Nephron (organoid): Measurements from ENCODE around the gene RIMBP2.

Experiments
- H3K27ac Mint-ChIP-seq, 3 experiments: 2 replicates each; pipeline ENCODE4 v1.8.0; 2020; ENCODE audit warnings: mixed read lengths in 3 of 3, mild to moderate bottlenecking in 2 of 3, moderate library complexity in 1 of 3
- H3K27me3 Mint-ChIP-seq: 2 replicates; pipeline ENCODE4 v1.8.0; 2021; ENCODE audit warnings: low read depth, mild to moderate bottlenecking, moderate library complexity, mixed read lengths
- H3K36me3 Mint-ChIP-seq: 2 replicates; pipeline ENCODE4 v1.8.0; 2020; ENCODE audit warnings: low read depth, mixed read lengths
- H3K4me1 Mint-ChIP-seq: 2 replicates; pipeline ENCODE4 v1.8.0; 2020; ENCODE audit warnings: mixed read lengths
- H3K4me3 Mint-ChIP-seq, 3 experiments: 2 replicates each; pipeline ENCODE4 v1.8.0; 2020; ENCODE audit warnings: mild to moderate bottlenecking in 3 of 3, mixed read lengths in 3 of 3, moderate library complexity in 2 of 3
- H3K9me3 Mint-ChIP-seq: 2 replicates; pipeline ENCODE4 v1.8.0; 2020; ENCODE audit warnings: mixed read lengths
- TF ChIP-seq, protein P1 (sequence below), 3 experiments: fragments of 200-600 bp; sonication (generic); IDR thresholded peaks; one replicate each; pipeline ENCODE4 v1.5.0; 2021; ENCODE audit warnings: antibody characterized with exemption in 3 of 3; ENCODE audit not compliant: unreplicated experiment in 3 of 3

The RIMBP2 gene

DNA sequence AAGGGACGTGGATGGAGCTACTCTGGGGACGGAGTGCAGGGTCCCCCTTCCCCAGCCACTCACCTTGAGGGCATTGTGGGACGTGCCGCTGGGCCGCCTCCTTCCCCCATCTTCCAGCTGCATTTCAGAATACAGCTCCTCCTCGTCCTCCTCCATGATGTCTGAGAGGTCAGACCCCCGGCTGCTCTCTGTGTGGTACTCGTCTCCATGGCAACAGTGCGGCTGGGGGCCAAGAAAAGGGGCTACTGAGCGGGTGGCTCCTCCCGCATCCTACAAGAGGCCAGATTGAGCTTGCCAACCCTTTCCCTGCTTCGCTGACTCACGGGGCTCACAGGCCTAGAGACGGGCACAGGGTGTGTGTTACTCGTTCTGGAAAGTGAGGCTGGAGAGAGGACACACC lies 288.0 kb downstream of the RIMBP2 start:
- peaks cover 4% of the 10 kb centered on the region for H3K9me3 Mint-ChIP-seq
- TF ChIP-seq, protein P1, sequence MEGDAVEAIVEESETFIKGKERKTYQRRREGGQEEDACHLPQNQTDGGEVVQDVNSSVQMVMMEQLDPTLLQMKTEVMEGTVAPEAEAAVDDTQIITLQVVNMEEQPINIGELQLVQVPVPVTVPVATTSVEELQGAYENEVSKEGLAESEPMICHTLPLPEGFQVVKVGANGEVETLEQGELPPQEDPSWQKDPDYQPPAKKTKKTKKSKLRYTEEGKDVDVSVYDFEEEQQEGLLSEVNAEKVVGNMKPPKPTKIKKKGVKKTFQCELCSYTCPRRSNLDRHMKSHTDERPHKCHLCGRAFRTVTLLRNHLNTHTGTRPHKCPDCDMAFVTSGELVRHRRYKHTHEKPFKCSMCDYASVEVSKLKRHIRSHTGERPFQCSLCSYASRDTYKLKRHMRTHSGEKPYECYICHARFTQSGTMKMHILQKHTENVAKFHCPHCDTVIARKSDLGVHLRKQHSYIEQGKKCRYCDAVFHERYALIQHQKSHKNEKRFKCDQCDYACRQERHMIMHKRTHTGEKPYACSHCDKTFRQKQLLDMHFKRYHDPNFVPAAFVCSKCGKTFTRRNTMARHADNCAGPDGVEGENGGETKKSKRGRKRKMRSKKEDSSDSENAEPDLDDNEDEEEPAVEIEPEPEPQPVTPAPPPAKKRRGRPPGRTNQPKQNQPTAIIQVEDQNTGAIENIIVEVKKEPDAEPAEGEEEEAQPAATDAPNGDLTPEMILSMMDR (IDR thresholded peaks at IDR 0.05; ENCODE audit: unreplicated experiment in 3 of 3) = no peak
- peaks cover 2% of the 10 kb centered on the region for H3K36me3 Mint-ChIP-seq
- no peaks in the 10 kb centered on the region for H3K27me3 Mint-ChIP-seq
- H3K4me1 Mint-ChIP-seq = no peaks in the 10 kb centered on the region
- no peak overlapping the region for H3K4me3 Mint-ChIP-seq
- no peak overlapping the region for H3K27ac Mint-ChIP-seq

GRCh38 chr12:130427381-130427887 lies 288.7 kb downstream of the RIMBP2 start:
- H3K36me3 Mint-ChIP-seq = no peaks in the 10 kb centered on the region
- H3K27ac Mint-ChIP-seq = no peak overlapping the region
- TF ChIP-seq, protein P1 (IDR thresholded peaks at IDR 0.05; ENCODE audit: unreplicated experiment in 3 of 3) = no peak
- H3K4me1 Mint-ChIP-seq = no peaks in the 10 kb centered on the region
- no peak overlapping the region for H3K4me3 Mint-ChIP-seq
- peaks cover 3% of the 10 kb centered on the region for H3K9me3 Mint-ChIP-seq
- no peaks in the 10 kb centered on the region for H3K27me3 Mint-ChIP-seq

- TF ChIP-seq, protein P1 (IDR thresholded peaks at IDR 0.05; ENCODE audit: unreplicated experiment in 3 of 3) = no peak
- Mint-ChIP-seq H3K4me1 (no peaks in the 10 kb centered on the region), H3K27me3 (peaks cover 2% of the 10 kb centered on the region), H3K36me3 (no peaks in the 10 kb centered on the region), H3K4me3 (no peak overlapping the region), H3K27ac (no peak overlapping the region), H3K9me3 (no peaks in the 10 kb centered on the region)
These were observed 290.3 kb downstream of the RIMBP2 start for GRCh38 chr12:130425698-130426245.

GRCh38 chr12:130424858-130425697 lies 291.0 kb downstream of the RIMBP2 start:
- Mint-ChIP-seq H3K36me3 (no peaks in the 10 kb centered on the region), H3K4me3 (no peak overlapping the region), H3K27me3 (peaks cover 7% of the 10 kb centered on the region), H3K9me3 (no peaks in the 10 kb centered on the region), H3K4me1 (no peaks in the 10 kb centered on the region), H3K27ac (no peak overlapping the region)
- TF ChIP-seq, protein P1 (IDR thresholded peaks at IDR 0.05; ENCODE audit: unreplicated experiment in 3 of 3) = no peak

DNA sequence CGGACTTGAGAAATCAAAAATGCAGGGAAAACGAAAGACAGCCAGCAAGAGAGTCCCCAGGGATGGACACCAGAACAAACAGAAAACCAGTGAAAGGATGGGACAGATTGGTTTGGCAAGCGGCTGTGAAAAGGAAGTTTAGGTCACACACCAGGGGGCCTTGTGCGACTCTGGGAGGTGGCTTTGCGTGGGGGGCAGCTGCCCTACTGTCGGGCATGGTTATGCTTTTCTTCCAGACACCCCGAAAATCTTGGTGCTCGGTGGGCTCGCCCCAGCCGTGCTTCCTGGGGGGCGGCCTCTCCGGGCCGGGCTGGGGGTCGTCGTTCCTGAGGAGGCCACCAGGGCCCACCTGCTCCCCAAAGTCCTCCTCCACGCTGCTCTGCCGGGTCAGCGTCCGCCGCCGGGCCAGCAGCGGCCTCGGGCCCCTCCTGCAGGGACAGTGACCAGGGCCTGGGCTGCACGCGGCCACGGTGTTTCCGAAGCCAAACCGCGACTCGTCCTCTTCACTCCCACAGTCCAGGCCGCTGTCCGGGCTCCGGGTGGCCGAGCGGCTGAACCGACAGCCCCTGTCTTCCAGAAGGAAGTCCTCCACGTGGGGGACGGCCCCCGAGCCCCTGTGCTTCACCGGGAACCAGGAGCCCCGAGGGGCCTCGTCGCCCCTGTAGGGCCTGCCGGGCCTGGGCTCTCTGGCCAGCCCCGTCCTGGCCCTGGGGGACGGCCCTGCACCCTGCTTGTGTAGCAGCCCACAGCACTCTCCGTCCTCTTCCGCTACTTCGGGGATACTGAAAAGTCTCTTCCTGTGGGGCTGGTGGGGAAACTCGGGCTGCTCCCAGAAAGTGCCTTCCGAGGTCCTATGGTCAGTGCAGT lies 291.9 kb downstream of the RIMBP2 start:
- H3K4me1 Mint-ChIP-seq = no peaks in the 10 kb centered on the region
- no peaks in the 10 kb centered on the region for H3K36me3 Mint-ChIP-seq
- peaks cover 9% of the 10 kb centered on the region for H3K27me3 Mint-ChIP-seq
- H3K9me3 Mint-ChIP-seq = no peaks in the 10 kb centered on the region
- H3K4me3 Mint-ChIP-seq = no peak overlapping the region
- no peak overlapping the region for H3K27ac Mint-ChIP-seq
- TF ChIP-seq, protein P1 (IDR thresholded peaks at IDR 0.05; ENCODE audit: unreplicated experiment in 3 of 3) = no peak
